ENCODE measurements around the gene PIH1D1.

The PIH1D1 gene

GRCh38 chr19:49451430-49452181 is at the start of gene PIH1D1:
Gene PIH1D1, minus strand, starts transcription at chr19:49451814. Its CDS starts 240 bp downstream, at chr19:49451574.
- FAIRE-seq (peak; percentile 97), DNase-seq (ENCODE audit: extremely low spot score, insufficient read length, low read depth) (peak; percentile 81)

- no peak for DNase-seq (ENCODE audit: extremely low spot score, insufficient read length, low read depth)
- no peak for FAIRE-seq
These were observed 47.5 kb upstream of the PIH1D1 start for GRCh38 chr19:49499030-49499670.

DNA sequence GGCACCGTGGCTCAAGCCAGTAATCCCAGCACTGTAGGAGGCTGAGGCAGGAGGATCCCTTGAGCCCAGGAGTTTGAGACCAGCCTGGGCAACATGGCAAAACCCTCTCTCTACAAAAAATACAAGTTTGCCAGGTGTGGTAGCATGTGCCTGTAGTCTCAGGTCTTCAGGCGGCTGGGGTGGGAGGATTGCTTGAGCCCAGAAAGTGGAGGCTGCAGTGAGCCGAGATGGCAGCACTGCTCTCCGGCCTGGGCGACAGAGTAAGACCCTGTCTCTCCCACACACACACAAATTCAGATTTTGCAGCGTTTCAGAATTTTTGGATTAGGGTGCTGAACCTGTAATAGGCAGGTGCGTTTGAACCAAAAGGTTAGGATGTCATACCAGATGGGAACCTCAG is 46.9 kb upstream of the PIH1D1 start:
- FAIRE-seq = no peak

GRCh38 chr19:49497789-49498103 is 46.1 kb upstream of the PIH1D1 start:
- DNase-seq (ENCODE audit: extremely low spot score, insufficient read length, low read depth) = no peak
- no peak for FAIRE-seq

More for the DNA sequence above, 46.9 kb upstream of the PIH1D1 start:
- DNase-seq (ENCODE audit: extremely low spot score, insufficient read length, low read depth) = no peak

- DNase-seq (ENCODE audit: extremely low spot score, insufficient read length, low read depth) = no peak
- peak; percentile 72 for FAIRE-seq
These were observed 45.6 kb upstream of the PIH1D1 start for GRCh38 chr19:49497047-49497788.

DNA sequence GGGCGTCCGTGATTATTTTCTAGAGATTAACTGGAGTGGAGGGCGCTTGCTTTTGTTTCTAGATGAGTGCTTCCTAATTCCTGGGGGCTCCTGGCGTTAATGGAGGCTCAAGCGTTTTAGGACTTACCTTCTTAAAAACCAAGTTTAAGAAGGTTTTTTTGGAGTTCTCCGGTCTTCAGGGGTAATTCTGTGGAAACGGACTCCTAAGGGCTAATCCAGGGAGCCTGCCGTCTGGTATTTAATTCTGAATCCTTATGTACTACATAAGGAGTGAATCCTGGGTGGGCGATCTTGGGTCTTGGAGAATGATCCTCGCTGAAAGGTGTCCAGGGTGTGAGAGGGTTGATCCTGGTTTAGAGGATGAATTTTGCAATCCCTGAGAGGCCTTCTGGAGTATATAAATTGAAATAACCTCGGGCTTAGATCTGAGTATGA is 45.0 kb upstream of the PIH1D1 start:
- no peak for DNase-seq (ENCODE audit: extremely low spot score, insufficient read length, low read depth)
- no peak for FAIRE-seq

DNA sequence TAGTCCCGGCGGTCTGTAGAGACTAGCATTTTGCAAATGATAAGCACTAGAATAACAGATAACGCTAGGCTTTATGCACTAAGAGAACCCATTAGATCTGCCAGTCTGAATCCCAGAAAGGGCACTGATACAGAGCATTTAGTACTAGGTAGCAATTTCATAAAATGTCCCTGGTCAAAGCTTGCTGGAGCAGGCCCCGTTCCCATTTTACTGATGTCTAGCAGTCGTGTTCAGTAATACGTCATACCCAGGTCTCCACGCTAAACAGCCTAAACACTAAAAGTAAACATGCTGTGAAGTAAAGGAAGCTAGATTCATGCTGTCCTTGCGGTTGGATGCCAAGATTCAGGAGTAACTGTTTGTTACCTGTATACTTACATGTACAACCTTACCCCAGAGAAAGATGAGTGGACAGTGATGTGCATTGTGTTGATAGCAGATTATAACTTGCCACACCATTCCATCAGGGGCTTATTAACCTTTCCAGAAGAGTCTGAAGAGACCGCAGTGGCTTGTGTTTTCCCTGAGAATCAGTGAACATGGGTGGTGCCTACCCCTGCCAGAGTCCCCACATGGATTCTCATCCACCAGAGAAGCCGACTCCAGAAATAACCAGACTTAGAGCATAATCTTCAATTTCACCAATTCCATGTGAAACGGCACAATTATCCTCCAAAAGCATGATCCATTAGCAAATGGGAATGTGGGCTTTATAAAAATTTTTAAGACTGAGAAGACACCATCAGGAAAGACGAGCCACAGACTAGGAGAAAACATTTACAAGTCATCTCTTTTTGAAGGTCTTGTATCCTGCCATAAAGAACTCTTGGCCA is 41.2 kb upstream of the PIH1D1 start:
- FAIRE-seq (no peak), DNase-seq (ENCODE audit: extremely low spot score, insufficient read length, low read depth) (no peak)

DNA sequence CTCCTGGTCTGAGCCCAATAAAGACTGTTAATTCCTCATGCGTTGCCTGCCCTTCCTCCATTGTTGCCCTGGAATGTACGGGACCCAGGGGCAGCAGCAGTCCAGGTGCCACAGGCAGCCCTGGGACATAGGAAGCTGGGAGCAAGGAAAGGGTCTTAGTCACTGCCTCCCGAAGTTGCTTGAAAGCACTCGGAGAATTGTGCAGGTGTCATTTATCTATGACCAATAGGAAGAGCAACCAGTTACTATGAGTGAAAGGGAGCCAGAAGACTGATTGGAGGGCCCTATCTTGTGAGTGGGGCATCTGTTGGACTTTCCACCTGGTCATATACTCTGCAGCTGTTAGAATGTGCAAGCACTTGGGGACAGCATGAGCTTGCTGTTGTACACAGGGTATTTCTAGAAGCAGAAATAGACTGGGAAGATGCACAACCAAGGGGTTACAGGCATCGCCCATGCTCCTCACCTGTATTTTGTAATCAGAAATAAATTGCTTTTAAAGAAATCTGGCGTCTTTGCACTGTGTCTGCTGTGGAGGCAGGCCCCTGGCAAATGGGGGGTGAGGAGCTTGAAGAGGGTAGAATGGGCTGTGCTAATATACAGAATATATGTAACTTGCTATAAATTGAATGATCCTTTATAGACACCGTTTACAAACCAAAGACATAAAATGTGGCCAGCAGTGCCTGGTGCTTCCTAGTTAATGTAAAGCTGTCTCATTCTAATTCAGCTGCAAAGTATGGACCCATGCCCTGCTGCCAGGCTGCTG is 40.4 kb upstream of the PIH1D1 start:
- FAIRE-seq (no peak), DNase-seq (ENCODE audit: extremely low spot score, insufficient read length, low read depth) (no peak)

GRCh38 chr19:49491030-49491803 is 39.6 kb upstream of the PIH1D1 start:
- DNase-seq (ENCODE audit: extremely low spot score, insufficient read length, low read depth) (no peak), FAIRE-seq (no peak)

- FAIRE-seq (no peak), DNase-seq (ENCODE audit: extremely low spot score, insufficient read length, low read depth) (no peak)
These were observed 38.8 kb upstream of the PIH1D1 start for GRCh38 chr19:49490287-49491029.

GRCh38 chr19:49489601-49490167 is 38.1 kb upstream of the PIH1D1 start:
- DNase-seq (ENCODE audit: extremely low spot score, insufficient read length, low read depth) (no peak), FAIRE-seq (no peak)

GRCh38 chr19:49488863-49489537 is 37.4 kb upstream of the PIH1D1 start:
- DNase-seq (ENCODE audit: extremely low spot score, insufficient read length, low read depth) (no peak), FAIRE-seq (no peak)

DNA sequence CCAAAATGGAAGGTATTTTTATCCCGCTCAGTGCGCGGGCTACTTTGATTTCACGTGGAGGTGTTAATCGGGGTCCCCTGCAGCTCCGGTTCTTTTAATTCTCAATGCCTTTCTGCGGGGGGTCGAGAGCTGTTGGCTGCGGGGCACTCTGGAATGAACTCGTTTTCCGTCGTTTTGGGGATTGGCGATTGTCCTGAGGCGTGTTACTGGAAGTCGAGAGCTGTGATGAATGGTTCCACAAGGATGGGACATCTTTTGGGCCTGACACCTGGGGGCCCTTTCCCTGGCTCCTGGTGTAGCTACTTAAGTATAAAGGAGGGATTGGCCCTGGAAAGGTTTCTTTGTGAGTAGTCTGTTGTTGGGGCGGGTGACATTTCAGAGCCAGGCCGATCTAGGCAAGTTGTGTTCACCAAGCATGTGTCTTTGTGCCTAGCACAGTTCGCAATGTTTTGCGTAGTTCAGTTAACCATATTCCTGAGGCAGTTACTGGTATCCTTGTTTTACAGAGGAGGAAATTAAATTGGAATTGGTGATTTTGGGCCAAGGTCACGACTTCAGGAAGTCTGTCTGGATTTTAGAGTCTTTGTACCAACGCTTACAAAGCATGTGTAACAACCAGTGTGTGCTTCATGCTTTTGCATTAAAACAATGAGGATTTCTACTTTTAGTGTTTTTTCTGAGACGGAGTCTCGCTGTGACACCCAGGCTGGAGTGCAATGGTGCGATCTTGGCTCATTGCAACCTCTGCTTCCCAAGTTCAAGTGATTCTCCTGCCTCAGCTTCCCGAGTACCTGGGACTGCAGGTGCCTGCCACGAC is 36.6 kb upstream of the PIH1D1 start:
- no peak for DNase-seq (ENCODE audit: extremely low spot score, insufficient read length, low read depth)
- no peak for FAIRE-seq

DNA sequence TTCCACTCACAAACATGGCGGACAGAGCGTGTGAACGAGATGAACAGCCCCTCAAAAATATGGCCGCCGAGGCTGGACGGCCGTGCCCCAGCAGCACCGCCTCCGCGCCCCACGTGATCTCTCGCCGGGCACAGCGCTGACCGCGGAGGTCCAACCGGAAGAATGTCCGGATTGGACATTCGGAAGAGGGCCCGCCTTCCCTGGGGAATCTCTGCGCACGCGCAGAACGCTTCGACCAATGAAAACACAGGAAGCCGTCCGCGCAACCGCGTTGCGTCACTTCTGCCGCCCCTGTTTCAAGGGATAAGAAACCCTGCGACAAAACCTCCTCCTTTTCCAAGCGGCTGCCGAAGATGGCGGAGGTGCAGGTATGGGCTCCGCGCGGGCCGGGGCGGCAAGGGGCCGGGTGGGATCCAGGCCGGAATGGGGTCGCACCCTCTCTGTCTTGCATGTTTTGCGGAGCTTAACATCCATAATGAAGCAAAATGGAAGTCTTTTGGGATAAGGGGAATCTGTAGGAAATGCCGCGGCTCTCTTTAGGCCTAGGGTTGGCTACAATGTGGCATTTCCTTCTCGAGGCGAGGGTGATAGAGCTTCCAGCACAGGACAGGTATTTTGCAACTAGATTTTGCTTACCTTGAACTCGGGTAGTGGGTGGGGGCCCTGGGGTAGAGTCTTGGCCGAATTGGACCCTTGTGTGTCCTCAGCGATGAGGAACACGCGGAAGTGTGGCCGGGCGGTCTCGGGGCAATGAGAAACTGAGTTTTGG is 35.8 kb upstream of the PIH1D1 start, which contains the start of gene RPL13A:
TSS of gene RPL13A (plus strand) at position 332 of the 769 bp plus-strand sequence. CDS start at position 354, 22 bp downstream.
- FAIRE-seq = peak; percentile 99
- DNase-seq (ENCODE audit: extremely low spot score, insufficient read length, low read depth) = peak; percentile 83

- FAIRE-seq (no peak), DNase-seq (ENCODE audit: extremely low spot score, insufficient read length, low read depth) (no peak)
These were observed 35.2 kb upstream of the PIH1D1 start for GRCh38 chr19:49486710-49487276.
